IPS-15b (cell line): ENCODE results near the gene LHFPL6.

ENCODE experiments used
- H3K27me3 ChIP-seq: one replicate; pipeline ENCODE4 v1.6.1; 2013; ENCODE audit warnings: low read length; ENCODE audit not compliant: control insufficient read depth, insufficient read depth
- H3K36me3 ChIP-seq: one replicate; pipeline ENCODE4 v1.6.1; 2013; ENCODE audit warnings: low read length; ENCODE audit not compliant: control insufficient read depth, insufficient read depth
- H3K4me1 ChIP-seq: one replicate; pipeline ENCODE4 v1.6.1; 2013; ENCODE audit warnings: mild to moderate bottlenecking, low read length; ENCODE audit not compliant: control insufficient read depth, insufficient read depth
- H3K4me3 ChIP-seq: one replicate; pipeline ENCODE4 v1.5.1; 2013; ENCODE audit warnings: low read depth, low read length
- H3K9ac ChIP-seq: one replicate; pipeline ENCODE4 v1.6.1; 2013; ENCODE audit warnings: low read depth, mild to moderate bottlenecking, low read length
- H3K9me3 ChIP-seq: one replicate; pipeline ENCODE4 v1.6.1; 2013; ENCODE audit warnings: mild to moderate bottlenecking, low read length; ENCODE audit not compliant: control insufficient read depth, insufficient read depth

LHFPL6 gene

GRCh38 chr13:39547108-39547507 is 55.9 kb downstream of the LHFPL6 start:
- H3K4me1 ChIP-seq, result peaks cover 3% of the 10 kb centered on the region
- no peaks in the 10 kb centered on the region for H3K36me3 ChIP-seq
- H3K4me3 ChIP-seq, result no peak overlapping the region
- H3K27me3 ChIP-seq, result no peaks in the 10 kb centered on the region
- no peaks in the 10 kb centered on the region for H3K9me3 ChIP-seq
- H3K9ac ChIP-seq, result no peak overlapping the region

DNA sequence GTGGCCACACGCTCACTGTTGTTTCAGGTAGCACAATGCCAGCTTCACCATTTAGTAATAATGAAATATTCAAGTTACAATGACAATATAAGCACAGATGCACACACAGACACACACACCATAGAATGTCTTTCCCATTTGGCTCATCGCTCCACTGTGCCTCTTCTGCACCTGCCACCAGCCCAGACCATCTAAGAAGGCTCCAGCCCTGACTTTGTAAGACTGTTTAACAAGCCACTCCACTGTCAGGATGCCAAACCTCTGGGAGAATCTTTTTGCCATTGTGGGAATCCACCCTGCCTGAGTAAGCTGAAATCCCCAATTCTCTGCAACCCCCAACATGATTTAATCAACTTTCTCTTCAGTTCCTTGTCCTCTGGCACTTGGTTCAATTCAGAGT is 60.6 kb downstream of the LHFPL6 start:
- Histone ChIP-seq H3K9me3 (no peaks in the 10 kb centered on the region), H3K4me1 (peaks cover 3% of the 10 kb centered on the region), H3K36me3 (no peaks in the 10 kb centered on the region), H3K27me3 (no peaks in the 10 kb centered on the region), H3K9ac (no peak overlapping the region), H3K4me3 (no peak overlapping the region)

- H3K4me3 ChIP-seq, result no peak overlapping the region
- H3K4me1 ChIP-seq, result no peaks in the 10 kb centered on the region
- no peaks in the 10 kb centered on the region for H3K9me3 ChIP-seq
- H3K9ac ChIP-seq, result no peak overlapping the region
- H3K36me3 ChIP-seq, result no peaks in the 10 kb centered on the region
- no peaks in the 10 kb centered on the region for H3K27me3 ChIP-seq
Measured at GRCh38 chr13:39540929-39541605, 61.9 kb downstream of the LHFPL6 start.

- Histone ChIP-seq H3K9ac (no peak overlapping the region), H3K9me3 (no peaks in the 10 kb centered on the region), H3K36me3 (no peaks in the 10 kb centered on the region), H3K4me3 (no peak overlapping the region), H3K4me1 (no peaks in the 10 kb centered on the region), H3K27me3 (no peaks in the 10 kb centered on the region)
Measured at GRCh38 chr13:39538816-39539790, 63.9 kb downstream of the LHFPL6 start.

DNA sequence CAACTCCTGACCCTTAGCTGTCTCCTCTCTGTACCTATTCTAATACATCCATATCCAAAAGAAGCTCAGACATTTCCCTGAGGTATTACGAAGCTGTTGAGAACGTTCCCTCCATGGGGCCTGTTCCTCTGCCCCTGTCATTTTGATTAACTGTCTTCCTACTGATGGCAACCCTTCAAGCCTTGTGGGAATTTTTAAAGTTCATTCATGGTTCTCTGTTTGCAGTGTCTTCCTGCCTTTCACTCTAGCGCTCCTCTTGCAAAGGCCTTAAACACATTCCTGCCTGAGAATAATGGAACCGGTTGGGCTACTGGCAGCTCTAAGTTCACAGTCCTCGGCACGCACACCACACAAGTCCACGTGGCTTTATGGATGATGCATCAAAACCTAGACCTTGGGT is 66.1 kb downstream of the LHFPL6 start:
- H3K36me3 ChIP-seq, result no peaks in the 10 kb centered on the region
- H3K4me1 ChIP-seq, result no peaks in the 10 kb centered on the region
- no peak overlapping the region for H3K9ac ChIP-seq
- peaks cover 2% of the 10 kb centered on the region for H3K27me3 ChIP-seq
- no peaks in the 10 kb centered on the region for H3K9me3 ChIP-seq
- H3K4me3 ChIP-seq, result no peak overlapping the region

- H3K36me3 ChIP-seq, result no peaks in the 10 kb centered on the region
- H3K4me1 ChIP-seq, result no peaks in the 10 kb centered on the region
- peaks cover 2% of the 10 kb centered on the region for H3K27me3 ChIP-seq
- H3K9ac ChIP-seq, result no peak overlapping the region
- H3K4me3 ChIP-seq, result no peak overlapping the region
- no peaks in the 10 kb centered on the region for H3K9me3 ChIP-seq
Measured at GRCh38 chr13:39536274-39536673, 66.7 kb downstream of the LHFPL6 start.

DNA sequence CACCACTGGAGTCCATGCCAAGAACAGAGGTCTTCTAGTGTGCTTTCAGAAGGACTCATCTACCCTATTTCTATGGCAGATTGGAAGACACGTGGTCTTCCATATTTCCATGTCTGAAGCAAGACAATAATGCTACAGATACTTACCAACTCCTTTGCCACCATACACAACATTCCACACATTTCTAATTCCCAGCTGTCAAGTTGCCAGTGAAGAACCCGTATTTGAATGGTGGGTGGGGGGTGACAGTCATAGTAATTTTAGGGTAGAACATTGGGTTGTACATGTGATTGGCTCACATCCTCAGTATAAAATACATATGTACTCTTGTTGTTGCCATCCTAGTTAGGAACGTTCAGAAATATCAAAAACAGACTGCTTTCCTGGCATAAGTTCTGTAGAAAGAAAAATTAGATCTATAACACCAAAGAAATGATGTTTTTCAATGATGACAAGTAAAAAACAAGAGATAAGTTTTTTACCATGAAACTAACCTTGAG is 69.3 kb downstream of the LHFPL6 start:
- no peaks in the 10 kb centered on the region for H3K36me3 ChIP-seq
- H3K4me1 ChIP-seq, result no peaks in the 10 kb centered on the region
- no peak overlapping the region for H3K4me3 ChIP-seq
- H3K27me3 ChIP-seq, result peaks cover 2% of the 10 kb centered on the region
- no peaks in the 10 kb centered on the region for H3K9me3 ChIP-seq
- no peak overlapping the region for H3K9ac ChIP-seq

DNA sequence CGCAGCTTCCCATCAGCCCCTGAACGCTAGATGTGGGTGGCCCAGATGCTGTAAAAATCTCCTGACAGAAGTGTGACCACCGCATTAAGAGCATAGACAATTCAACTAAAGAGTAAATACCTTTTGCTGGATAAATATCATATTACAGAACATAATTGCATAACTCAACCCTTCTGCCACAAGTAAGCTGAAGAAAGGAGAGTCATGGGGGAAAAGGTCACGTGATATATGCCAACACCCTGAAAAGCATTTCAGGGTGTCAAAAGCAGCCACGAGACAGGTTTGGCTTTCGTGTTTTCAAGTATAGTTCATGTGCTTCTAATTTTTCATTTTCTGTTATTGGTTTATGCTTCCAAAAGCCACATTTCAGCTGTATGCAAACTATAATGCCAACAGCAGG is 71.3 kb downstream of the LHFPL6 start:
- no peaks in the 10 kb centered on the region for H3K9me3 ChIP-seq
- no peaks in the 10 kb centered on the region for H3K4me1 ChIP-seq
- H3K27me3 ChIP-seq, result peaks cover 2% of the 10 kb centered on the region
- H3K36me3 ChIP-seq, result no peaks in the 10 kb centered on the region
- H3K4me3 ChIP-seq, result no peak overlapping the region
- H3K9ac ChIP-seq, result no peak overlapping the region

- Histone ChIP-seq H3K27me3 (peaks cover 2% of the 10 kb centered on the region), H3K36me3 (no peaks in the 10 kb centered on the region), H3K9ac (no peak overlapping the region), H3K4me1 (no peaks in the 10 kb centered on the region), H3K4me3 (no peak overlapping the region), H3K9me3 (no peaks in the 10 kb centered on the region)
Measured at GRCh38 chr13:39530916-39531315, 72.1 kb downstream of the LHFPL6 start.

DNA sequence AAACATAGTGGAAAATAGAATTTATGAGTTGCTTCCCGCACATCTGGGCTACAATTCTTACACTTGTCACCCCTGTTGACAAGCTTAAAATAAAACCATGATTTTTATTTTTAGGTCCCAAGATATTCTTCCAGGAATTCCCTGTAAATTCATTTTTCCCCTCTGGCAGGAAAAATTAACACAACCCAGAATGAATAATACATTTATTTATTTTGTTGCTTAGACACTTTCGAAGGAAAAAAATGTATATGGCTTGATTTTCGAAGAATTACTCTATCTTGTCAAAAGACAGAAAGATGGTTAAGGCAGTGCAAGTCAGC is 74.4 kb downstream of the LHFPL6 start:
- H3K4me3 ChIP-seq, result no peak overlapping the region
- no peaks in the 10 kb centered on the region for H3K4me1 ChIP-seq
- no peak overlapping the region for H3K9ac ChIP-seq
- H3K9me3 ChIP-seq, result no peaks in the 10 kb centered on the region
- peaks cover 2% of the 10 kb centered on the region for H3K27me3 ChIP-seq
- no peaks in the 10 kb centered on the region for H3K36me3 ChIP-seq

DNA sequence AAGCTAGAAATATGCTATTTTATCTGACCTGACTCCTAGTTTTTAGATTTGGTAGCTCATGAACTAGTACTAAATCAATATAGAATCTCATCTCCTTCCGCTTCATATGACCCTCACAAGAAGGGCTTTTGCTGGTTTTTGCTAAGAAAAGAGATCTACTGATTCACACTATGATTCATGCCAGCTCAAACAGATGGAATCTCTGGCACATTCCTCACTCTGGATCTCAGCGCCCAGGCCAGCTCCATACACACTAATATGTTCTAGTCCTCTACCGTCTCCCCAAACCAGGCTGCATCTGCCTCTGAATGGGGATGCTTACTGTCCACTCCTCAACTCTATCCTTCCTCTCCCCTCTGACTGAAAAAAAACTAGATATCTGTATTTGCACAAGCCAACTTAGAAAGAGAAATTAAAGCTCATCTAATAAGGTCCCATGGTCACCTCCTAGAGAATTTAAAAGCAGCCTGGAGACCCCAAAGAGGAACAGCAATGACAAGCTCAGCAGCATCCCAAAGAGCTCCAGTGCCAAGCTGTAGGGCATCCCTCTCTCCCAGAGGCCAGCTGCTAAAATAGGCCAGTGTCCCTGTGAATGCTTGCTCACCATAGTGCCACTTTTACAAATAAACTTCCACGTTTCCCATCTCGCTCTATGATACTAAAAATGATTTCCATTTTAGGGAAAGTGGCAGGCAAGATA is 74.9 kb downstream of the LHFPL6 start:
- no peak overlapping the region for H3K4me3 ChIP-seq
- H3K9ac ChIP-seq, result no peak overlapping the region
- H3K9me3 ChIP-seq, result no peaks in the 10 kb centered on the region
- H3K27me3 ChIP-seq, result no peaks in the 10 kb centered on the region
- H3K36me3 ChIP-seq, result no peaks in the 10 kb centered on the region
- H3K4me1 ChIP-seq, result no peaks in the 10 kb centered on the region
